Panc1 (cell line): Measurements from ENCODE around the gene DCHS2. TPM values are rescaled to one million over a fixed set of nuclear protein-coding genes. Genes with fewer than 3 reads are reported as not detected.

Experiments used
- ATAC-seq: fragments of 200-7000 bp; cut with Tn5 transposase; 2 replicates; pipeline ENCODE4 v1.9.1; 2020; ENCODE audit warnings: mild to moderate bottlenecking, moderate library complexity
- BruUV-seq: library from RNA; stranded (reverse); fragments of 400-500 nt; replicated peaks from 2 replicates; lab custom pipeline; 2021; lab: Mats Ljungman, UMichigan
- CTCF ChIA-PET: fragments of 300-600 bp; sonication (Branson Sonifier 250); formaldehyde crosslinking; loops from one replicate; lab custom pipeline; 2022; ENCODE audit warnings: antibody characterized with exemption; lab: Charles Lee
- POLR2A ChIA-PET: fragments of 300-600 bp; sonication (Branson Sonifier 250); formaldehyde crosslinking; loops from one replicate; lab custom pipeline; 2022; ENCODE audit warnings: antibody characterized with exemption; lab: Charles Lee
- DNase-seq: peaks from one replicate; pipeline ENCODE4 v3.0.0-alpha.2; 2010; ENCODE audit warnings: low read depth, low spot score
- H3K27ac ChIP-seq: 2 replicates; pipeline ENCODE4 v1.5.1; 2011; ENCODE audit warnings: mild to moderate bottlenecking, low read length, inconsistent platforms
- H3K27me3 ChIP-seq: fragments of 200-500 bp; sonication (Bioruptor generic); 2 replicates; pipeline ENCODE4 v1.6.0; 2014; ENCODE audit warnings: low read length, inconsistent platforms; ENCODE audit not compliant: control insufficient read depth, insufficient read depth
- H3K36me3 ChIP-seq: fragments of 200-500 bp; sonication (Bioruptor generic); 2 replicates; pipeline ENCODE4 v1.5.1; 2014; ENCODE audit warnings: inconsistent platforms, mild to moderate bottlenecking, low read length, moderate library complexity; ENCODE audit not compliant: control insufficient read depth, insufficient read depth
- H3K4me1 ChIP-seq: 2 replicates; pipeline ENCODE4 v1.5.1; 2011; ENCODE audit warnings: inconsistent platforms, mild to moderate bottlenecking, low read length, moderate library complexity; ENCODE audit not compliant: control insufficient read depth, insufficient read depth
- H3K4me3 ChIP-seq, 2 experiments: 2 replicates each; pipeline ENCODE4 v1.5.1; 2011 to 2012; ENCODE audit warnings: low read depth in 2 of 2, low read length in 2 of 2, mild to moderate bottlenecking in 2 of 2, inconsistent platforms in 1 of 2, moderate library complexity in 1 of 2
- H3K9me3 ChIP-seq: fragments of 200-500 bp; sonication (Bioruptor generic); 2 replicates; pipeline ENCODE4 v1.5.1; 2014; ENCODE audit warnings: low read depth, mild to moderate bottlenecking, inconsistent platforms, low read length, moderate library complexity; ENCODE audit not compliant: control insufficient read depth, insufficient read depth
- CTCF ChIP-seq: fragments of 450-650 bp; IDR thresholded peaks from 2 replicates; pipeline ENCODE4 v1.5.1; 2017; ENCODE audit warnings: mild to moderate bottlenecking
- POLR2AphosphoS5 ChIP-seq: IDR thresholded peaks from 2 replicates; pipeline ENCODE4 v1.6.1; 2012; ENCODE audit warnings: mild to moderate bottlenecking, low read depth, low read length, moderate library complexity
- REST ChIP-seq, 2 experiments: IDR thresholded peaks; 2 replicates each; pipeline ENCODE4 v1.6.1; 2011 to 2012; ENCODE audit warnings: low read depth in 2 of 2, control low read depth in 1 of 2, low read length in 1 of 2, mild to moderate bottlenecking in 1 of 2, moderate library complexity in 1 of 2; ENCODE audit not compliant: insufficient read depth in 1 of 2
- SIN3A ChIP-seq: IDR thresholded peaks from 2 replicates; pipeline ENCODE4 v1.6.1; 2012; ENCODE audit warnings: low read depth, mild to moderate bottlenecking, low read length, moderate library complexity, borderline replicate concordance; ENCODE audit not compliant: insufficient read depth
- TCF7L2 ChIP-seq: IDR thresholded peaks from 2 replicates; pipeline ENCODE4 v1.6.1; 2011; ENCODE audit warnings: mild to moderate bottlenecking, low read depth, low read length, inconsistent platforms
- in situ Hi-C: cut with HindIII; loops from 2 replicates; pipeline ENCODE4 v1.10.0; 2016; ENCODE audit warnings: low sequenced_read_pairs, low pct_unique_long_range_greater_than_20kb
- intact Hi-C: fragments of 100-400 bp; cut with micrococcal nuclease; formaldehyde crosslinking; loops from one replicate; pipeline ENCODE4 v1.10.0; 2022; ENCODE audit not compliant: unreplicated experiment
- total RNA-seq: library from RNA; stranded (reverse); gene quantifications from one replicate; pipeline ENCODE4 v1.2.1, GENCODE V29; 2021; ENCODE audit not compliant: unreplicated experiment

Gene DCHS2
- total RNA-seq, 1 experiment from 2014 or later: not detected

GRCh38 chr4:154444958-154445357 lies 46.6 kb downstream of the DCHS2 start:
- ChIA-PET CTCF (interaction anchor here (0.6 kb wide), 1 partner anchor 20 kb away, joined by 4 read pairs; no protein-coding TSS in a partner anchor), POLR2A (no interaction called here)
- Histone ChIP-seq H3K4me1 (no peaks in the 10 kb centered on the region), H3K36me3 (no peaks in the 10 kb centered on the region), H3K9me3 (no peaks in the 10 kb centered on the region), H3K27me3 (no peaks in the 10 kb centered on the region), H3K27ac (no peak overlapping the region), H3K4me3 (no peak overlapping the region)
- intact Hi-C loops: no loop called here
- ATAC-seq (no peak), DNase-seq (no peak)
- no peak for TF ChIP-seq TCF7L2
- no peak for TF ChIP-seq CTCF
- TF ChIP-seq SIN3A: no peak
- no peak for TF ChIP-seq POLR2AphosphoS5
- no peak for TF ChIP-seq REST (IDR thresholded peaks at IDR 0.05; ENCODE audit: insufficient read depth in 1 of 2, low read depth in 2 of 2, low read length in 1 of 2)
- in situ Hi-C loops: no loop called here
- no TSS peak for BruUV-seq

- no peaks in the 10 kb centered on the region for H3K4me1 ChIP-seq
- DNase-seq (no peak), ATAC-seq (no peak)
- no peaks in the 10 kb centered on the region for H3K36me3 ChIP-seq
- intact Hi-C loops: no loop called here
- H3K27me3 ChIP-seq: no peaks in the 10 kb centered on the region
- ChIA-PET POLR2A (no interaction called here), CTCF (interaction anchor here (0.6 kb wide), 2 partner anchors 28 to 110 kb away, joined by 4 to 5 read pairs; no protein-coding TSS in a partner anchor)
- in situ Hi-C loops: no loop called here
- TF ChIP-seq TCF7L2 (no peak), POLR2AphosphoS5 (no peak), REST (IDR thresholded peaks at IDR 0.05; ENCODE audit: insufficient read depth in 1 of 2, low read depth in 2 of 2, low read length in 1 of 2) (no peak), SIN3A (no peak), CTCF (no peak)
- BruUV-seq: no TSS peak
- no peaks in the 10 kb centered on the region for H3K9me3 ChIP-seq
- H3K27ac ChIP-seq: no peak overlapping the region
- no peak overlapping the region for H3K4me3 ChIP-seq
These were observed 49.6 kb downstream of the DCHS2 start for GRCh38 chr4:154441982-154442381.
